ENCODE measurements around the gene NISCH.

The NISCH gene

GRCh38 chr3:52507359-52507758 lies 52.0 kb downstream of the NISCH start:
- FAIRE-seq, result no peak
- no peak for DNase-seq (ENCODE audit: insufficient read length, low spot score)

- FAIRE-seq (no peak), DNase-seq (ENCODE audit: insufficient read length, low spot score) (no peak)
Observed at GRCh38 chr3:52509753-52510328, 54.4 kb downstream of the NISCH start.

GRCh38 chr3:52511509-52511908 lies 56.1 kb downstream of the NISCH start:
- FAIRE-seq (no peak), DNase-seq (ENCODE audit: insufficient read length, low spot score) (no peak)

GRCh38 chr3:52512105-52512504 lies 56.7 kb downstream of the NISCH start:
- DNase-seq (ENCODE audit: insufficient read length, low spot score) (no peak), FAIRE-seq (no peak)

- DNase-seq (ENCODE audit: insufficient read length, low spot score), result no peak
- no peak for FAIRE-seq
Observed at GRCh38 chr3:52512727-52513126, 57.3 kb downstream of the NISCH start.

GRCh38 chr3:52513281-52513680 lies 57.9 kb downstream of the NISCH start:
- no peak for DNase-seq (ENCODE audit: insufficient read length, low spot score)

GRCh38 chr3:52514576-52514975 lies 59.2 kb downstream of the NISCH start:
- FAIRE-seq, result no peak
- DNase-seq (ENCODE audit: insufficient read length, low spot score), result no peak

More at GRCh38 chr3:52513281-52513680, 57.9 kb downstream of the NISCH start:
- FAIRE-seq, result no peak

- DNase-seq (ENCODE audit: insufficient read length, low spot score), result no peak
- no peak for FAIRE-seq
Observed at GRCh38 chr3:52515192-52515591, 59.8 kb downstream of the NISCH start.

GRCh38 chr3:52516509-52517195 lies 61.2 kb downstream of the NISCH start:
- FAIRE-seq (no peak), DNase-seq (ENCODE audit: insufficient read length, low spot score) (no peak)

GRCh38 chr3:52517796-52518722 lies 62.7 kb downstream of the NISCH start:
- FAIRE-seq, result no peak
- no peak for DNase-seq (ENCODE audit: insufficient read length, low spot score)

- DNase-seq (ENCODE audit: insufficient read length, low spot score) (no peak), FAIRE-seq (no peak)
Observed at GRCh38 chr3:52518723-52519444, 63.5 kb downstream of the NISCH start.

- no peak for FAIRE-seq
- no peak for DNase-seq (ENCODE audit: insufficient read length, low spot score)
Observed at GRCh38 chr3:52519445-52520140, 64.2 kb downstream of the NISCH start.

- FAIRE-seq, result no peak
Observed at GRCh38 chr3:52520141-52520667, 64.8 kb downstream of the NISCH start.

GRCh38 chr3:52520716-52521487 lies 65.5 kb downstream of the NISCH start:
- FAIRE-seq (no peak), DNase-seq (ENCODE audit: insufficient read length, low spot score) (no peak)

More at GRCh38 chr3:52520141-52520667, 64.8 kb downstream of the NISCH start:
- DNase-seq (ENCODE audit: insufficient read length, low spot score), result no peak

- DNase-seq (ENCODE audit: insufficient read length, low spot score) (no peak), FAIRE-seq (no peak)
Observed at GRCh38 chr3:52521488-52521824, 66.1 kb downstream of the NISCH start.

GRCh38 chr3:52521881-52522650 lies 66.7 kb downstream of the NISCH start:
- DNase-seq (ENCODE audit: insufficient read length, low spot score) (no peak), FAIRE-seq (no peak)

- DNase-seq (ENCODE audit: insufficient read length, low spot score) (no peak), FAIRE-seq (no peak)
Observed at GRCh38 chr3:52522651-52523251, 67.3 kb downstream of the NISCH start.

Data from GM19239 (cell line).